Stimulated activated naive CD8-positive, alpha-beta T cell treated with anti-CD3 and anti-CD28 coated beads, Interleukin-15, Interleukin-2, amounts not matched to agents 100 ng/mL and 50 ng/mL, for 24 hours (primary cell): Measurements from ENCODE around the gene PLA2G12B.

Source experiments
- H3K27ac Mint-ChIP-seq: one replicate; pipeline ENCODE4 v1.8.0; 2021; ENCODE audit warnings: mild to moderate bottlenecking, mixed read lengths
- H3K27me3 Mint-ChIP-seq: one replicate; pipeline ENCODE4 v1.8.0; 2021; ENCODE audit warnings: mixed read lengths
- H3K36me3 Mint-ChIP-seq: one replicate; pipeline ENCODE4 v1.8.0; 2021; ENCODE audit warnings: low read depth, mixed read lengths
- H3K4me1 Mint-ChIP-seq: one replicate; pipeline ENCODE4 v1.8.0; 2021; ENCODE audit warnings: low read depth, mixed read lengths
- H3K4me3 Mint-ChIP-seq: one replicate; pipeline ENCODE4 v1.8.0; 2021; ENCODE audit warnings: mild to moderate bottlenecking, mixed read lengths
- H3K9me3 Mint-ChIP-seq: one replicate; pipeline ENCODE4 v1.8.0; 2021; ENCODE audit warnings: mixed read lengths

The PLA2G12B gene

DNA sequence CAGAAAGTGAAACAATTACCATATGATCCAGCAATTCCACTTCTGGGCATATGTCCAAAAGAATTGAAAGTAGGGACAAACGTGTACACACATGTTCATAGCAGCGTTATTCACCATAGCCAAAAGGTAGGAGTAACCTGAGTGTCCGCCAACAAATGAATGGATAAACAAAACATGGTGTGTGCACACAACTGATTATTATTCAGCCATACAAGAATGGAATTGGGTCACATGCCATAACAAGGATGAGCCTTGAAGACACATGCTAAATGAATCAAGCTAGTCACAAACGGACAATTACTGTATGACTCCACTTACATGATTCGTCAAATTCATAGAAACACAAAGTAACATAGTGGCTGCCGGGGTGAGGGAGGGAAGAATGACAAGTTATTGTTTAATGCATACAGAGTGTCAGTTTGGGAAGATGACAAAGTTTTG lies 65.2 kb downstream of the PLA2G12B start:
- Mint-ChIP-seq H3K4me1 (peaks cover 23% of the 10 kb centered on the region), H3K27ac (no peak overlapping the region), H3K27me3 (no peaks in the 10 kb centered on the region), H3K4me3 (no peak overlapping the region), H3K36me3 (peaks cover 28% of the 10 kb centered on the region), H3K9me3 (no peaks in the 10 kb centered on the region)

DNA sequence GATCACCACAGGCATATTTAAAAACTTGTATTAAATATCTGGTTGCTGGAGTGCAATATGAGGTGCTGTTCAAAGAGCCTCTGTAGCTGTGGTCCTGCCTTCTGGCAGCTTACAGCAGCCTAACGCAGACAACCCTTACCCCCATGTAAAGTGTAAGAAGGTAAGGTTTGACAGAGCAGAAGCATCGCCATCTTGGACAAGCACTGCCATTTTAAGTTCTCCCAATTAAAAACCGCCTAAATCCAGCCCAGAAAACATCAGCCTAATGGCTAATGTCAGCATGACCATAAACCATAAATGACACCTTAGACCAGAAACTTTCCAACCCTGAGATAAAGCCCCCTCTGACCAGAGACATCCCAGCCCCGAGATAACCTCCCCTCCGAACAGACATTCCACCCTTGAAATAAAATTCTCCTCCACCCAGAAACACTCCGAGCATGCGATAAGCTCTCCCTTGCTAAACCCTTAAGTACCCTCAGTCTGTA lies 66.4 kb downstream of the PLA2G12B start:
- Mint-ChIP-seq H3K36me3 (peaks cover 28% of the 10 kb centered on the region), H3K4me1 (peaks cover 31% of the 10 kb centered on the region), H3K27ac (peak overlapping the region; percentile 19), H3K27me3 (no peaks in the 10 kb centered on the region), H3K4me3 (no peak overlapping the region), H3K9me3 (no peaks in the 10 kb centered on the region)

DNA sequence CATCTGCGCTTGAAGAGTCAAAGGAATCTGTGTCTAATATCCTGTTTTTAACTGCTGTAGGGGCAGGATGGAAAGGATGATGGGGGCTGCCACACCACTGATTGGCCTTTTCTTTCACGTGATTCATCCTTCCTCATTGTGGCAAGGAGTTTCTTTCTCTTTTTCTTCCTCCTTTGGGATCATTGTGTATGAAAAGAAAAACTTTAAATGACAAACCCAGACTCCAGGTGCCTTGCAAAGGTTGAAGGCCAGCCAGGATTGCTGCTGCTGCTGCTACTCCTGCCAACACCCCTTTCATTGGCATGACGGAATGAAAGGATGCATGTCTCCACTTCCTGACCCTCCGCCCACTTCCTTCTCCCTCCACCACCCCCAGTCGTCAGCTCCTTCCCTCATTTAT lies 67.6 kb downstream of the PLA2G12B start:
- no peaks in the 10 kb centered on the region for H3K27me3 Mint-ChIP-seq
- peak overlapping the region; percentile 55 for H3K4me3 Mint-ChIP-seq
- H3K9me3 Mint-ChIP-seq = peaks cover 4% of the 10 kb centered on the region
- H3K4me1 Mint-ChIP-seq = peaks cover 31% of the 10 kb centered on the region
- peak overlapping the region; percentile 88 for H3K27ac Mint-ChIP-seq
- H3K36me3 Mint-ChIP-seq = peaks cover 35% of the 10 kb centered on the region

DNA sequence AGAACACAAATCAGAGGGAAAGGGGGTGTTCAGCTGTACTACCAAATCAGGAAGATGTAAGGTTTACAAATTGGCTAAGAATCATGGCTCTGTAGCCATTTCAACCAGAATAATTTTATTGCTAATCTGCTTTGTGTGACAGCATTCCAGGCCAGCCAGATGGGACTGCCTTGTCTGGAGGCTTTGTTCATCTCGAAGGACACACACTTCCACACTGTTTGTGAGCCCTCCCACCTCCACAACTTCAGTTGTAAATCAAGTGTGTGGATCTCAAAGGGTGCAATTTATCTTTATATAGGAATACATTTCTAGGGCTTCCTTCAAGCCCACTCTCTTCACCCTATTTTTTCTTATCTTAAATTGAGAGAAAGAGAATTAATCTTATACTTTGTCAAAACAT lies 68.0 kb downstream of the PLA2G12B start:
- Mint-ChIP-seq H3K4me1 (peaks cover 31% of the 10 kb centered on the region), H3K27me3 (no peaks in the 10 kb centered on the region), H3K4me3 (peak overlapping the region; percentile 55), H3K36me3 (peaks cover 39% of the 10 kb centered on the region), H3K9me3 (peaks cover 4% of the 10 kb centered on the region), H3K27ac (peak overlapping the region; percentile 88)

DNA sequence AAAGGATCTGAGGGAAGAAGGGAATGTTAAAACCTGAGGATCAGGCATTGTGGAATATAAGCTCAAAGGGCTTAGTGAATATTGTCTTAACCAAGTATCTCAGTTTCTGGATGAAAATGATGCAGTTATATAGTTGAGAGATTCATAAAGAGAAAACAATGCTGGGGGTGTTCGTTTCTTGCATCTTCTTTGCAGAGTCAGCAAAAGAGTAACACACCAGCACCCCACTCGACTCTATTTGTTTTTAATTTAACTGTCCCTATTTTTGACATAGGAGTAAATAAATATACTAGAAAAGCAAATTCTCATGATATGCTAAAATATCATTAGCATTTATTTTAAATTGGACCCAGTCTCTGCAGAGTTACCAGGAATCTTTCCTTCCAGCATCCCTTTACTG lies 68.7 kb downstream of the PLA2G12B start:
- Mint-ChIP-seq H3K4me1 (peaks cover 31% of the 10 kb centered on the region), H3K27ac (peak overlapping the region; percentile 88), H3K4me3 (no peak overlapping the region), H3K36me3 (peaks cover 45% of the 10 kb centered on the region), H3K9me3 (peaks cover 4% of the 10 kb centered on the region), H3K27me3 (no peaks in the 10 kb centered on the region)
